IMR-90 (cell line): Measurements from ENCODE around the gene ZNF341. TPM values are rescaled to one million over a fixed set of nuclear protein-coding genes. Genes with fewer than 3 reads are reported as not detected.

ENCODE experiments used
- ATAC-seq: fragments of 200-7000 bp; cut with Tn5 transposase; 2 replicates; pipeline ENCODE4 v1.9.1; 2020; ENCODE audit warnings: low read depth, mild to moderate bottlenecking, moderate library complexity
- BruUV-seq: library from RNA; stranded (reverse); fragments of 400-500 nt; replicated peaks from 2 replicates; lab custom pipeline; 2021; lab: Mats Ljungman, UMichigan
- CTCF ChIA-PET: fragments of 300-600 bp; formaldehyde crosslinking; extraction: SDS; loops from one replicate; lab custom pipeline; 2021; ENCODE audit warnings: antibody characterized with exemption; lab: Yijun Ruan, JAX
- POLR2A ChIA-PET: fragments of 300-600 bp; sonication (Branson Sonifier 250); formaldehyde crosslinking; loops from one replicate; lab custom pipeline; 2022; ENCODE audit warnings: antibody characterized with exemption; ENCODE audit not compliant: unreplicated experiment; lab: Charles Lee
- DNase-seq: peaks from one replicate; pipeline ENCODE4 v3.0.0; 2013
- H2AFZ ChIP-seq: replicated peaks from 2 replicates; pipeline ENCODE3; 2013; ENCODE audit warnings: low read length, mild to moderate bottlenecking; ENCODE audit not compliant: poor library complexity
- H2AK5ac ChIP-seq: 2 replicates; pipeline ENCODE4 v1.6.1; 2013; ENCODE audit warnings: low read depth, low read length, inconsistent platforms
- H2AK9ac ChIP-seq: replicated peaks from 2 replicates; pipeline ENCODE3; 2013; ENCODE audit warnings: mild to moderate bottlenecking, low read depth, low read length, moderate library complexity; ENCODE audit not compliant: poor library complexity
- H2BK120ac ChIP-seq: 2 replicates; pipeline ENCODE4 v1.6.1; 2013; ENCODE audit warnings: low read depth, low read length, inconsistent platforms
- H2BK15ac ChIP-seq: 3 replicates; pipeline ENCODE4 v1.6.1; 2013; ENCODE audit warnings: low read depth, low read length, inconsistent platforms
- H2BK20ac ChIP-seq: 2 replicates; pipeline ENCODE4 v1.6.1; 2013; ENCODE audit warnings: low read depth, mild to moderate bottlenecking, inconsistent platforms, low read length, moderate library complexity
- H2BK5ac ChIP-seq: 2 replicates; pipeline ENCODE4 v1.6.1; 2013; ENCODE audit warnings: mild to moderate bottlenecking, low read depth, low read length, inconsistent platforms; ENCODE audit not compliant: poor library complexity, severe bottlenecking
- H3K14ac ChIP-seq: replicated peaks from 2 replicates; pipeline ENCODE4 v1.6.1; 2013; ENCODE audit warnings: low read depth, low read length, inconsistent platforms
- H3K18ac ChIP-seq: 2 replicates; pipeline ENCODE4 v1.6.1; 2013; ENCODE audit warnings: low read depth, low read length, control low read depth
- H3K23ac ChIP-seq: 2 replicates; pipeline ENCODE4 v1.6.1; 2013; ENCODE audit warnings: low read depth, low read length, inconsistent platforms
- H3K27ac ChIP-seq: 2 replicates; pipeline ENCODE4 v1.5.1; 2013; ENCODE audit warnings: mild to moderate bottlenecking, control low read depth, low read length; ENCODE audit not compliant: insufficient read depth
- H3K27me3 ChIP-seq: 2 replicates; pipeline ENCODE4 v1.6.1; 2013; ENCODE audit warnings: low read length; ENCODE audit not compliant: control insufficient read depth, insufficient read depth
- H3K36me3 ChIP-seq: 2 replicates; pipeline ENCODE4 v1.6.1; 2013; ENCODE audit warnings: low read length, mixed read lengths; ENCODE audit not compliant: control insufficient read depth, insufficient read depth
- H3K4ac ChIP-seq: 2 replicates; pipeline ENCODE4 v1.6.1; 2013; ENCODE audit warnings: low read depth, low read length, inconsistent platforms
- H3K4me1 ChIP-seq: 2 replicates; pipeline ENCODE4 v1.6.1; 2013; ENCODE audit warnings: low read length, mixed read lengths; ENCODE audit not compliant: control insufficient read depth, insufficient read depth
- H3K4me2 ChIP-seq: 2 replicates; pipeline ENCODE4 v1.6.1; 2013; ENCODE audit warnings: low read depth, mild to moderate bottlenecking, control low read depth, low read length, moderate library complexity
- H3K4me3 ChIP-seq: 2 replicates; pipeline ENCODE4 v1.5.1; 2013; ENCODE audit warnings: low read depth, mild to moderate bottlenecking, control low read depth, low read length, moderate library complexity; ENCODE audit not compliant: insufficient read depth
- H3K56ac ChIP-seq: 2 replicates; pipeline ENCODE4 v1.6.1; 2013; ENCODE audit warnings: low read length, inconsistent platforms; ENCODE audit not compliant: insufficient read depth; ENCODE audit errors: extremely low read depth
- H3K79me1 ChIP-seq, 2 experiments: 2 replicates each; pipeline ENCODE4 v1.6.1; 2013; ENCODE audit warnings: low read length in 2 of 2, inconsistent platforms in 1 of 2, low read depth in 1 of 2
- H3K9ac ChIP-seq: 2 replicates; pipeline ENCODE4 v1.6.1; 2013; ENCODE audit warnings: low read depth, low read length, control low read depth
- H3K9me1 ChIP-seq: 2 replicates; pipeline ENCODE4 v1.6.1; 2013; ENCODE audit warnings: low read length, inconsistent platforms; ENCODE audit not compliant: insufficient read depth
- H3K9me3 ChIP-seq: 2 replicates; pipeline ENCODE4 v1.6.1; 2013; ENCODE audit warnings: low read length; ENCODE audit not compliant: control insufficient read depth, insufficient read depth
- H4K20me1 ChIP-seq: 2 replicates; pipeline ENCODE4 v1.6.1; 2013; ENCODE audit warnings: low read length, inconsistent platforms; ENCODE audit not compliant: insufficient read depth
- H4K5ac ChIP-seq: 2 replicates; pipeline ENCODE4 v1.6.1; 2013; ENCODE audit warnings: mild to moderate bottlenecking, low read depth, low read length, control low read depth
- H4K8ac ChIP-seq, 2 experiments: 2 replicates each; pipeline ENCODE4 v1.6.1; 2013; ENCODE audit warnings: low read depth in 2 of 2, low read length in 2 of 2, control low read depth in 1 of 2, inconsistent platforms in 1 of 2
- H4K91ac ChIP-seq: 2 replicates; pipeline ENCODE4 v1.6.1; 2013; ENCODE audit warnings: low read depth, low read length, inconsistent platforms; ENCODE audit not compliant: insufficient read depth
- CEBPB ChIP-seq: IDR thresholded peaks from 2 replicates; pipeline ENCODE4 v1.6.1; 2012; ENCODE audit warnings: low read depth, low read length, improper control_type of control experiment
- CTCF ChIP-seq: conservative IDR thresholded peaks from 2 replicates; pipeline ENCODE4 v1.5.1; 2012; ENCODE audit warnings: mild to moderate bottlenecking, low read depth, low read length, improper control_type of control experiment
- FOS ChIP-seq: fragments of 150-350 bp; IDR thresholded peaks from 2 replicates; pipeline ENCODE4 v1.6.1; 2016; ENCODE audit warnings: low read depth, low read length
- MAFK ChIP-seq: IDR thresholded peaks from 2 replicates; pipeline ENCODE4 v1.6.1; 2012; ENCODE audit warnings: low read depth, low read length, improper control_type of control experiment
- MAZ ChIP-seq: IDR thresholded peaks from 2 replicates; pipeline ENCODE4 v1.6.1; 2012; ENCODE audit warnings: low read depth, mild to moderate bottlenecking, low read length, improper control_type of control experiment, moderate library complexity, borderline replicate concordance
- MXI1 ChIP-seq: IDR thresholded peaks from 2 replicates; pipeline ENCODE4 v1.6.1; 2012; ENCODE audit warnings: low read depth, mild to moderate bottlenecking, low read length, moderate library complexity, borderline replicate concordance
- NFE2L2 ChIP-seq: fragments of 150-350 bp; IDR thresholded peaks from 2 replicates; pipeline ENCODE4 v1.6.1; 2016; ENCODE audit warnings: low read depth, mild to moderate bottlenecking, low read length
- RAD21 ChIP-seq: IDR thresholded peaks from 2 replicates; pipeline ENCODE4 v1.6.1; 2012; ENCODE audit warnings: low read length, improper control_type of control experiment
- WGBS, 2 experiments: methylation state at CpG; one replicate each; pipeline versions ENCODE4 v1.1.5 to v1.1.7; 2013; ENCODE audit warnings: missing lambda C conversion rate in 2 of 2; ENCODE audit not compliant: insufficient read length in 1 of 2; ENCODE audit errors: extremely low coverage in 2 of 2; 5-methylcytosine and 5-hydroxymethylcytosine counted together
- dilution Hi-C: fragments of 300-500 bp; cut with HindIII; formaldehyde crosslinking; loops from one replicate; pipeline ENCODE4 v1.14.3; 2018; ENCODE audit warnings: low sequenced_read_pairs; ENCODE audit not compliant: unreplicated experiment
- in situ Hi-C: fragments of 300-500 bp; cut with MboI; formaldehyde crosslinking; loops from 3 replicates; pipeline ENCODE4 v1.14.3; 2019; ENCODE audit warnings: low sequenced_read_pairs, inconsistent platforms, mixed read lengths
- intact Hi-C: fragments of 100-400 bp; cut with micrococcal nuclease; formaldehyde crosslinking; loops from 2 replicates; pipeline ENCODE4 v1.10.0; 2022
- polyA plus RNA-seq, 3 experiments: library from polyadenylated mRNA; depleted of rRNA; stranded (reverse); fragments of >200 nt; gene quantifications; 2 replicates each; pipeline ENCODE4 v1.2.3, GENCODE V29; 2012; ENCODE audit warnings: low replicate concordance in 1 of 3
- total RNA-seq: library from RNA; depleted of rRNA; stranded (reverse); fragments of >200 nt; gene quantifications from 2 replicates; pipeline ENCODE4 v1.2.3, GENCODE V29; 2012
- TF ChIP-seq, protein P1 (sequence below): fragments of 150-350 bp; IDR thresholded peaks from 2 replicates; pipeline ENCODE4 v1.6.1; 2017; ENCODE audit warnings: mild to moderate bottlenecking, antibody characterized with exemption, low read length, low read depth

The ZNF341 gene
- total and polyA plus RNA-seq, 2 of the 4 experiments (the other 2 are of a cell fraction): 1.1 to 3.4 TPM

DNA sequence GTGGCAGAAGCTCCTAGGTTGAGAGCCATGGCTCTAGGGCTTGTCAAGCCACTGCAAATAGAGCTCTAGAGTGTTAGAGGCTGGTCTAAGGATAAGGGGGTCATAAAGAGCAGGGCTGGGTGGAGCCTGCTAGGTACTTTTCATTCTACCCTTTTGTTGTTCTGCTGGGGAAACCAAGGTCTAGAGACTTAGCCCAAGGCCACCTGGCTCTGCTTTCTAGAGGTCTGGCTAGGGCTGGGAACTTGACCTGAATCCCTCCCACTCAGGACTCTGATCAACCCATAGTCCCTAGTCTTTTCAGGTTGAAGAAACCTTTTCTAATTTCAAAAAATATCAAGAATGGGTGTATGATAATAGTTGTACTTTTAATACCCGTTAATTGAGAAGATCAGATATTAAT, 93.1 kb downstream of the ZNF341 start:
- Histone ChIP-seq H2BK15ac (no peak overlapping the region), H2BK120ac (no peak overlapping the region), H3K36me3 (peaks cover 3% of the 10 kb centered on the region; the same call in 1 of the 2 replicates), H2BK20ac (no peak overlapping the region), H2AFZ (no peak overlapping the region), H3K27ac (no peak overlapping the region), H3K9ac (no peak overlapping the region), H3K27me3 (no peaks in the 10 kb centered on the region), H3K18ac (no peak overlapping the region), H3K9me3 (no peaks in the 10 kb centered on the region), H3K23ac (no peak overlapping the region), H3K14ac (no peak overlapping the region), H3K4ac (no peak overlapping the region), H2AK9ac (no peak overlapping the region), H4K91ac (no peak overlapping the region), H3K56ac (no peak overlapping the region), H4K5ac (no peak overlapping the region), H3K79me1 (peaks cover 48 to 91% of the 10 kb centered on the region in 2 experiments), H2AK5ac (no peak overlapping the region), H2BK5ac (no peak overlapping the region), H3K4me1 (peaks cover 21% of the 10 kb centered on the region), H4K20me1 (peaks cover 97% of the 10 kb centered on the region), H3K4me2 (no peak overlapping the region), H3K9me1 (peaks cover 48% of the 10 kb centered on the region), H3K4me3 (no peak overlapping the region), H4K8ac (no peak overlapping the region)
- ChIA-PET CTCF (no interaction called here), POLR2A (no interaction called here)
- no CpG with 5 or more reads among the region's 1 CpG for WGBS, 2 experiments
- in situ Hi-C loops (no loop called here), dilution Hi-C loops (no loop called here), intact Hi-C loops (no loop called here)
- ATAC-seq (no peak), DNase-seq (no peak)
- BruUV-seq: no TSS peak
- TF ChIP-seq NFE2L2 (no peak), CTCF (no peak), MAZ (no peak), MXI1 (no peak), MAFK (no peak), RAD21 (no peak), FOS (no peak), CEBPB (no peak)
- TF ChIP-seq, protein P1, sequence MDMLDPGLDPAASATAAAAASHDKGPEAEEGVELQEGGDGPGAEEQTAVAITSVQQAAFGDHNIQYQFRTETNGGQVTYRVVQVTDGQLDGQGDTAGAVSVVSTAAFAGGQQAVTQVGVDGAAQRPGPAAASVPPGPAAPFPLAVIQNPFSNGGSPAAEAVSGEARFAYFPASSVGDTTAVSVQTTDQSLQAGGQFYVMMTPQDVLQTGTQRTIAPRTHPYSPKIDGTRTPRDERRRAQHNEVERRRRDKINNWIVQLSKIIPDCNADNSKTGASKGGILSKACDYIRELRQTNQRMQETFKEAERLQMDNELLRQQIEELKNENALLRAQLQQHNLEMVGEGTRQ: no peak
